K562 (cell line): ENCODE results near the gene PRRT1. TPM values are rescaled to one million over a fixed set of nuclear protein-coding genes. Genes with fewer than 3 reads are reported as not detected.

Experiments used
- ARHGAP35 ChIP-seq: fragments of 450-650 bp; IDR thresholded peaks from 2 replicates; pipeline ENCODE4 v1.6.1; 2018; ENCODE audit not compliant: partially characterized antibody
- CBX1 ChIP-seq: sonication (generic); IDR thresholded peaks from 2 replicates; pipeline ENCODE4 v1.6.1; 2016; ENCODE audit warnings: antibody characterized with exemption, low read depth, mild to moderate bottlenecking
- MYBL2 ChIP-seq, 2 experiments: fragments of 450-650 bp in 1 of 2; sonication (generic) in 1 of 2; formaldehyde crosslinking in 1 of 2; IDR thresholded peaks; 2 replicates each; pipeline versions ENCODE4 v1.6.1 to v1.8.1; 2017 to 2022; ENCODE audit warnings: borderline replicate concordance in 1 of 2, inconsistent platforms in 1 of 2, low read depth in 1 of 2, mild to moderate bottlenecking in 1 of 2, missing genetic modification reagents in 1 of 2, moderate library complexity in 1 of 2
- NFYB ChIP-seq: IDR thresholded peaks from 2 replicates; pipeline ENCODE4 v1.6.1; 2011; ENCODE audit warnings: mild to moderate bottlenecking, moderate library complexity; ENCODE audit not compliant: insufficient read length; ENCODE audit errors: extremely low read depth
- NR2C2 ChIP-seq, 2 experiments: fragments of 200-800 bp in 1 of 2; sonication (Bioruptor generic) in 1 of 2; sonication (generic) in 1 of 2; formaldehyde crosslinking in 1 of 2; IDR thresholded peaks; 2 replicates each; pipeline versions ENCODE4 v1.6.1 to v1.8.0; 2016 to 2022; ENCODE audit warnings: mild to moderate bottlenecking in 1 of 2, missing compliant biosample characterization in 1 of 2, missing genetic modification characterization in 1 of 2, missing genetic modification reagents in 1 of 2
- POLR2G ChIP-seq: fragments of 200-400 bp; formaldehyde crosslinking; IDR thresholded peaks from 2 replicates; pipeline ENCODE4 v1.6.1; 2017; ENCODE audit warnings: low read depth, mild to moderate bottlenecking, antibody characterized with exemption, low read length, moderate library complexity
- SMAD2 ChIP-seq: fragments of 150-350 bp; IDR thresholded peaks from 2 replicates; pipeline ENCODE4 v1.6.1; 2014; ENCODE audit warnings: low read depth, mild to moderate bottlenecking, low read length
- SMARCE1 ChIP-seq: fragments of 450-650 bp; IDR thresholded peaks from 2 replicates; pipeline ENCODE4 v1.7.1; 2016; ENCODE audit warnings: mild to moderate bottlenecking
- SOX6 ChIP-seq: fragments of 450-650 bp; IDR thresholded peaks from 2 replicates; pipeline ENCODE4 v1.6.1; 2014; ENCODE audit warnings: mild to moderate bottlenecking
- ZNF263 ChIP-seq: sonication (generic); formaldehyde crosslinking; IDR thresholded peaks from 2 replicates; pipeline ENCODE4 v1.8.0; 2022; ENCODE audit warnings: mild to moderate bottlenecking, missing genetic modification reagents, borderline replicate concordance
- polyA plus RNA-seq, 8 experiments: library from polyadenylated mRNA; depleted of rRNA in 4 of 8; stranded (reverse) in 5 of 8; unstranded in 3 of 8; fragments of >200 nt; fragmentation: Nextera tagmentation in 2 of 8; fragmentation: Illumina TruSeq in 1 of 8; extraction: Ambion mirVana in 2 of 8; extraction: Trizol in 1 of 8; gene quantifications; 2 replicates each; pipeline versions ENCODE4 v1.2.1 to v1.2.3, GENCODE V29; 2011 to 2014; ENCODE audit warnings: inconsistent platforms in 1 of 8, missing spikeins in 1 of 8
- total RNA-seq, 7 experiments: library from RNA; depleted of rRNA in 6 of 7; stranded (reverse); fragments of >200 nt in 6 of 7; fragmentation: Illumina TruSeq in 2 of 7; extraction: Trizol in 2 of 7; gene quantifications; 2 replicates each; pipeline versions ENCODE4 v1.2.1 to v1.2.3, GENCODE V29; 2011 to 2021; ENCODE audit warnings: low replicate concordance in 1 of 7
- TF ChIP-seq, protein P1 (sequence below), 3 experiments: fragments of 200-800 bp in 1 of 3; fragments of 250-450 bp in 1 of 3; fragments of 450-650 bp in 1 of 3; sonication (Bioruptor Pico) in 1 of 3; sonication (Bioruptor generic) in 1 of 3; formaldehyde crosslinking in 1 of 3; IDR thresholded peaks; 2 replicates each; pipeline versions ENCODE4 v1.6.1 to v1.8.0; 2016 to 2022; ENCODE audit warnings: mild to moderate bottlenecking in 2 of 3, missing genetic modification characterization in 2 of 3, missing compliant biosample characterization in 1 of 3, moderate library complexity in 1 of 3
- TF ChIP-seq, protein P2 (sequence below): sonication (generic); formaldehyde crosslinking; IDR thresholded peaks from 2 replicates; pipeline ENCODE4 v1.8.0; 2023; ENCODE audit warnings: mild to moderate bottlenecking, missing genetic modification reagents
- TF ChIP-seq, protein P3 (sequence below): fragments of 450-650 bp; conservative IDR thresholded peaks from 2 replicates; pipeline ENCODE4 v1.6.1; 2016; ENCODE audit warnings: missing genetic modification characterization, low read depth, mild to moderate bottlenecking, control low read depth, missing compliant biosample characterization
- TF ChIP-seq, protein P4 (sequence below): fragments of 450-650 bp; IDR thresholded peaks from 2 replicates; pipeline ENCODE4 v1.6.1; 2016; ENCODE audit warnings: antibody characterized with exemption

PRRT1 gene
- total and polyA plus RNA-seq, 9 of the 15 experiments (the other 6 are each of a cell fraction or from before 2014, with no cell fraction given): 0.14 to 3.5 (median 0.41) TPM

DNA sequence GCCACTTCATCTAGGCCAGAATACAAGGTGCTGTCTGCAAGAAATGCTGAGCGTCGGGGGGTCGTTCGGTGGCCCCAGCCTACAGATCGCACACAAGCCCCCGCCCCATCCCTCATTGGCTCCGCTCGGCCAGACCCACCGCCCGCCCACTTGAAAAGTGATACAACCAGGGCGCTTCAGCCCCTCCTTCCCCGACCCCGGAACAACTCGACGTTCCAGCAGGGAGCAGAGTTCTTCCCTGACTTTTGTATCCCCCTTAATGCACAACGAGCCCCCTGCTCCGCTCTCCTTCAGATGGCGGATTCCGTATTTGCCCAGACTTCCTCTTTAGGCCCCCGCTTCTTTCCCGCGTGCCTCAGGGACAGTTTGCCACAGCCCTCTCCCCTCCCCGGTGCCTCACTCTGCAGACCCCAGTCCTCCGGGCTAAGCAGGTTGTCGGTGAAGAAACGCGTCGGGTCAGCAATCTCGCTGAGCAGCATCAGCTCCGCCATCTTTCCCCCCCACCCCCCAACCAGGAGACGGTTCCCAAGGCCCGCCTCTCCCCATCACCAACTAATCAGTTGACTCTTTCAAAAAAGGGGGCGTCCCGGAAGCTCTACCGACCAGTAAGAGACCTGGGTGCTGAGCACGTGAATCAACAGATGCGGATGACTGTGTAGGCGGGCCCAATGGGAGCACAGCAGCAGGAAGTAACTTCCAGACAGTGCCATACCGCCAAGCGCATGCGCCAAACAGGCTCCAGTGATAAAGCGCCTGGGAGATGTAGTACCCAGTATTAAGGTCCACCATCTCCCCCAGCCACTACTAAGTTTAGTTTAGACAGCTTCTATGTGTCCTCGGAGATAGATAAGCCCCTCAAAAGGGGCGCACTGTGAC, 23.8 kb downstream of the PRRT1 start, which contains the start of gene ATF6B (continued):
- TF ChIP-seq, protein P1, sequence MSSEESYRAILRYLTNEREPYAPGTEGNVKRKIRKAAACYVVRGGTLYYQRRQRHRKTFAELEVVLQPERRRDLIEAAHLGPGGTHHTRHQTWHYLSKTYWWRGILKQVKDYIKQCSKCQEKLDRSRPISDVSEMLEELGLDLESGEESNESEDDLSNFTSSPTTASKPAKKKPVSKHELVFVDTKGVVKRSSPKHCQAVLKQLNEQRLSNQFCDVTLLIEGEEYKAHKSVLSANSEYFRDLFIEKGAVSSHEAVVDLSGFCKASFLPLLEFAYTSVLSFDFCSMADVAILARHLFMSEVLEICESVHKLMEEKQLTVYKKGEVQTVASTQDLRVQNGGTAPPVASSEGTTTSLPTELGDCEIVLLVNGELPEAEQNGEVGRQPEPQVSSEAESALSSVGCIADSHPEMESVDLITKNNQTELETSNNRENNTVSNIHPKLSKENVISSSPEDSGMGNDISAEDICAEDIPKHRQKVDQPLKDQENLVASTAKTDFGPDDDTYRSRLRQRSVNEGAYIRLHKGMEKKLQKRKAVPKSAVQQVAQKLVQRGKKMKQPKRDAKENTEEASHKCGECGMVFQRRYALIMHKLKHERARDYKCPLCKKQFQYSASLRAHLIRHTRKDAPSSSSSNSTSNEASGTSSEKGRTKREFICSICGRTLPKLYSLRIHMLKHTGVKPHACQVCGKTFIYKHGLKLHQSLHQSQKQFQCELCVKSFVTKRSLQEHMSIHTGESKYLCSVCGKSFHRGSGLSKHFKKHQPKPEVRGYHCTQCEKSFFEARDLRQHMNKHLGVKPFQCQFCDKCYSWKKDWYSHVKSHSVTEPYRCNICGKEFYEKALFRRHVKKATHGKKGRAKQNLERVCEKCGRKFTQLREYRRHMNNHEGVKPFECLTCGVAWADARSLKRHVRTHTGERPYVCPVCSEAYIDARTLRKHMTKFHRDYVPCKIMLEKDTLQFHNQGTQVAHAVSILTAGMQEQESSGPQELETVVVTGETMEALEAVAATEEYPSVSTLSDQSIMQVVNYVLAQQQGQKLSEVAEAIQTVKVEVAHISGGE (CRISPR knock-in tag; IDR thresholded peaks at IDR 0.05): peak in 1 of 3 experiments; percentile 43; a peak in 1 of 6 replicates
- TF ChIP-seq POLR2G (peak; percentile 81), ZNF263 (CRISPR knock-in tag) (peak; percentile 68; the same call in 1 of the 2 replicates), NR2C2 (CRISPR knock-in tag; IDR thresholded peaks at IDR 0.05) (no peak), NR2C2 (tag; IDR thresholded peaks at IDR 0.05) (peak; percentile 89), NFYB (peak; percentile 86), MYBL2 (IDR thresholded peaks at IDR 0.05; ENCODE audit: low read depth) (peak; percentile 65), MYBL2 (CRISPR knock-in tag; IDR thresholded peaks at IDR 0.05; ENCODE audit: borderline replicate concordance) (no peak), SOX6 (0 out of 2 replicates have a peak, but pooled peaks have one; percentile 6), CBX1 (peak; percentile 59; the same call in 1 of the 2 replicates), SMAD2 (no peak), ARHGAP35 (no peak), SMARCE1 (peak; percentile 54)
- TF ChIP-seq, protein P2, sequence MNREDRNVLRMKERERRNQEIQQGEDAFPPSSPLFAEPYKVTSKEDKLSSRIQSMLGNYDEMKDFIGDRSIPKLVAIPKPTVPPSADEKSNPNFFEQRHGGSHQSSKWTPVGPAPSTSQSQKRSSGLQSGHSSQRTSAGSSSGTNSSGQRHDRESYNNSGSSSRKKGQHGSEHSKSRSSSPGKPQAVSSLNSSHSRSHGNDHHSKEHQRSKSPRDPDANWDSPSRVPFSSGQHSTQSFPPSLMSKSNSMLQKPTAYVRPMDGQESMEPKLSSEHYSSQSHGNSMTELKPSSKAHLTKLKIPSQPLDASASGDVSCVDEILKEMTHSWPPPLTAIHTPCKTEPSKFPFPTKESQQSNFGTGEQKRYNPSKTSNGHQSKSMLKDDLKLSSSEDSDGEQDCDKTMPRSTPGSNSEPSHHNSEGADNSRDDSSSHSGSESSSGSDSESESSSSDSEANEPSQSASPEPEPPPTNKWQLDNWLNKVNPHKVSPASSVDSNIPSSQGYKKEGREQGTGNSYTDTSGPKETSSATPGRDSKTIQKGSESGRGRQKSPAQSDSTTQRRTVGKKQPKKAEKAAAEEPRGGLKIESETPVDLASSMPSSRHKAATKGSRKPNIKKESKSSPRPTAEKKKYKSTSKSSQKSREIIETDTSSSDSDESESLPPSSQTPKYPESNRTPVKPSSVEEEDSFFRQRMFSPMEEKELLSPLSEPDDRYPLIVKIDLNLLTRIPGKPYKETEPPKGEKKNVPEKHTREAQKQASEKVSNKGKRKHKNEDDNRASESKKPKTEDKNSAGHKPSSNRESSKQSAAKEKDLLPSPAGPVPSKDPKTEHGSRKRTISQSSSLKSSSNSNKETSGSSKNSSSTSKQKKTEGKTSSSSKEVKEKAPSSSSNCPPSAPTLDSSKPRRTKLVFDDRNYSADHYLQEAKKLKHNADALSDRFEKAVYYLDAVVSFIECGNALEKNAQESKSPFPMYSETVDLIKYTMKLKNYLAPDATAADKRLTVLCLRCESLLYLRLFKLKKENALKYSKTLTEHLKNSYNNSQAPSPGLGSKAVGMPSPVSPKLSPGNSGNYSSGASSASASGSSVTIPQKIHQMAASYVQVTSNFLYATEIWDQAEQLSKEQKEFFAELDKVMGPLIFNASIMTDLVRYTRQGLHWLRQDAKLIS (CRISPR knock-in tag): no peak
- TF ChIP-seq, protein P3, sequence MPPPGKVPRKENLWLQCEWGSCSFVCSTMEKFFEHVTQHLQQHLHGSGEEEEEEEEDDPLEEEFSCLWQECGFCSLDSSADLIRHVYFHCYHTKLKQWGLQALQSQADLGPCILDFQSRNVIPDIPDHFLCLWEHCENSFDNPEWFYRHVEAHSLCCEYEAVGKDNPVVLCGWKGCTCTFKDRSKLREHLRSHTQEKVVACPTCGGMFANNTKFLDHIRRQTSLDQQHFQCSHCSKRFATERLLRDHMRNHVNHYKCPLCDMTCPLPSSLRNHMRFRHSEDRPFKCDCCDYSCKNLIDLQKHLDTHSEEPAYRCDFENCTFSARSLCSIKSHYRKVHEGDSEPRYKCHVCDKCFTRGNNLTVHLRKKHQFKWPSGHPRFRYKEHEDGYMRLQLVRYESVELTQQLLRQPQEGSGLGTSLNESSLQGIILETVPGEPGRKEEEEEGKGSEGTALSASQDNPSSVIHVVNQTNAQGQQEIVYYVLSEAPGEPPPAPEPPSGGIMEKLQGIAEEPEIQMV (tag): no peak
- TF ChIP-seq, protein P4, sequence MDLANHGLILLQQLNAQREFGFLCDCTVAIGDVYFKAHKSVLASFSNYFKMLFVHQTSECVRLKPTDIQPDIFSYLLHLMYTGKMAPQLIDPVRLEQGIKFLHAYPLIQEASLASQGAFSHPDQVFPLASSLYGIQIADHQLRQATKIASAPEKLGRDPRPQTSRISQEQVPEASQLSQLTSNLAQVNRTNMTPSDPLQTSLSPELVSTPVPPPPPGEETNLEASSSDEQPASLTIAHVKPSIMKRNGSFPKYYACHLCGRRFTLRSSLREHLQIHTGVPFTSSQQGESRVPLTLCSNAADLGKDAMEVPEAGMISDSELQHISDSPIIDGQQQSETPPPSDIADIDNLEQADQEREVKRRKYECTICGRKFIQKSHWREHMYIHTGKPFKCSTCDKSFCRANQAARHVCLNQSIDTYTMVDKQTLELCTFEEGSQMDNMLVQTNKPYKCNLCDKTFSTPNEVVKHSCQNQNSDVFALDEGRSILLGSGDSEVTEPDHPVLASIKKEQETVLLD: peak; percentile 85
